NCI-H524 treated with DMSO at 0.1 percent for 48 hours (cell line): Measurements from ENCODE around the gene STAT3.
A peak's percentile ranks its signal among the peaks of the same experiment; 100 is the strongest.
"Not testable (repeated sequence)": the region's sequence is repeated elsewhere in the genome, so short reads cannot be mapped to it uniquely, and the experiment has no call there.

Experiments used
- DNase-seq: peaks from one replicate; lab custom pipeline; 2025; lab: John Stamatoyannopoulos, UW

The STAT3 gene

DNA sequence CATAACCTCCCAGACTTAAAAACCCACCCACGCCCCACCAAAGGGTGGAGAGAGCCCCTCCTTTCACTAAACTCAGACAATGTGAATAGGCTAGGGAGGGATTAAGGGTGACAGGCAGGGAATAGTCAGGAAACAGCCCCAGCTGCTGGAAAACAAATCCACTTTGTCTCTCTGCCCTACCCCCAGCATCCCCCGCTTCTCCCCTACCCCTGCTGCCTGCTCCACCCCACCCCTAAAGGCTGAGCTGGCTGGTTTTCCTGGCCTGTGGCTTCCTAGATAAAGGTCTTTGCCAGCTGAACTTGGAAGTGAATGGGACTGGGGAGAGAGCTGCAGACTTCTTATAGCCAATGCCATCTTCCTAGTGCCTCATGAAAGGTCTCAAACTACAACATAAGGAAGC, 19.8 kb upstream of the STAT3 start:
- no peak for DNase-seq

DNA sequence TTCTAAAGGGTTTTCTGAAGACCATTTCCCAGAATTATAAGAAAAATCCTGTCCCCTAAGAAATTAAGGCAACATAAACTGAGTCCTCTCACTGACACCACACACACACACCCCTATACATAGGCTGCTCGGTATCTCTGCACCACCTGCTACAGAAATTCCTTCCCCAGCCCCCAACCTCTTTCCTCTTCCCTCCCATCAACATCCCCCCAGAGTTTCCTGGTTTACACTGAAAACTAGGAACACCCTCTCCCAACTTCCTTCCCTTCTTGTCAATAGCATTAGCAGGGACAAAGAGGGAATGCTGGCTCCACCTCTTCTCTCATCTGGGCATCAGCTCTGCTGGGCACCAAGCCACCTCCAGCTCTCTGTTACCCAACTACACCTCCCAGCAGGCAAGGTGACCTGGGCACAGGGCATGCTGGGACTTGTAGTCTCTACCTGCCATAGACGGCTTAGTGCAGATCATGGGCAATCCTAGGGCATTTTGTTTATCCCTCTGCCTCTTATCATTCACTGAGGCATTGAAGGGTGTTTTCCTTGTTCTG, 19.1 kb upstream of the STAT3 start:
- DNase-seq: peak; percentile 27

DNA sequence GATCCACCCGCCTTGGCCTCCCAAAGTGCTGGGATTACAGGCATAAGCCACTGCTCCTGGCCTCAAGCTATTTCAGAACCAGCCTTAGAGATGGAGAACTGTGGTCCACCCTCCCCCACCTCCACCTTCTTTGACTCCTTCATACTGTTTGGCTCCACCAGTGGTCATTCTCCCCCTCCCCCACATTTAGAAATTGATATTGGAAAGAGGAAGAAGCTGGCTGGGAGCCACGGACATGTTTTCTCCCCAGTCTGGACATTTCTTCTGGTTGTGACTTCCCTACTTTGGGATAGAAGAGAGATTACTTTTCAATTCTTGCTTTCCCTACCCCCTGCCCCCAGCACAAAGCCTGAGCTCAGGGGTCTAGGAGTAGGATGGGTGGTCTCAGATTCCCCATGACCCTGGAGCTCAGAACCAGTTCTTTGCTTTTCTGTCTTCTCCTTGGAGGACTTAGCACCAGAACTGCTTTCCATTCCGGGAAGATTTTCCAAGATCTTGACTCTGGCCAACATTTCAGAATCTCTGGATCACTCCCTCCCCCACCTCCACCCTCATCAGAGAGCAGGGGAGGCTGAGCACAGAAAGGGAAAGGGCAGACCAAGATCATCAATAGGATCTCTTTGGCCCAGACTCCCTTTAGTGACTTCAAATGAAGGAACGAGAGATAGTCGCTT, 18.5 kb upstream of the STAT3 start:
- no peak for DNase-seq

DNA sequence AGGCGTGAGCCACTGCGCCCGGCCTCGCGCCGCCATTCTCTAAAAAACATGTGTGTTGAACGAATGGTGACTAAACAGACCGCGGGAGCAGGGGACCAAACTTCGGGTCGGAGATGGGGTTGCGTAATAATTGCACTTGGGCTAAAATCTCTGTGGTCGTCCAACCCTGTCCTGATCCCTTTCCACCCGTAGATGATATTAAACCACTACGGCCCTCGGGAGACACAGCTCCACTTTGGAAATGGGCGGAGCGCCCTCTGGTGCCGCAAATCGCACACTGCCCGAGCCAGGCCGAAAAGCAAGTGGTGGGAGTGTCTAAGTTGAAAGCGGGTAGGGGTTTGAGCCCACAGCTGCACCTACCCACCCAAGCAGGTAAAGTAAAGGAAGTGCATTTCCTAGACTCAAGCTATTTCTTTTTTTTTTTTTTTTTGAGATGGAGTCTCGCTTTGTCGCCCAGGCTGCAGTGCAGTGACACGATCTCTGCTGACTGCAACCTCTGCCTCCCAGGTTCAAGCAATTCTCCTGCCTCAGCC, 17.8 kb upstream of the STAT3 start:
- peak; percentile 38 for DNase-seq

DNA sequence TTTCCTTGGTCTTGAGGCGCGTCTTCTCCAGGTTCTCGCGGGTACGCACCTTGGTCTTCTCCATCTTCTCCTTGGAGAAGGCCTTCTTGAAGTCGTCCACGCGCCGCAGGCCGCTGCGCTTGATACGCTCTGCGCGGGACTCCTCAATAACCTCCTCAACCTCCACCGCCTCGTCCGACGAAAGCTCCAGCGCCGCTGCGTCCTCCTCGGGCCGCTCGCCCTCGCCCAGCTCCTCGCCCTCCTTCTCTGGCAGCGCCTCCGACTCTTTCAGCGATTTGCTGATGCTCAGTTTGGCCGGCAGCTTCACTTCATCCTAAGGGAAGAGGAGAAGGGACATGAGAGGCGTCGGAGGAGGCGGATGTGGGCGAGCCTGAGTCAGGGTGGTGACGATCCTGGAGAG, 16.8 kb upstream of the STAT3 start:
- DNase-seq: no peak

DNA sequence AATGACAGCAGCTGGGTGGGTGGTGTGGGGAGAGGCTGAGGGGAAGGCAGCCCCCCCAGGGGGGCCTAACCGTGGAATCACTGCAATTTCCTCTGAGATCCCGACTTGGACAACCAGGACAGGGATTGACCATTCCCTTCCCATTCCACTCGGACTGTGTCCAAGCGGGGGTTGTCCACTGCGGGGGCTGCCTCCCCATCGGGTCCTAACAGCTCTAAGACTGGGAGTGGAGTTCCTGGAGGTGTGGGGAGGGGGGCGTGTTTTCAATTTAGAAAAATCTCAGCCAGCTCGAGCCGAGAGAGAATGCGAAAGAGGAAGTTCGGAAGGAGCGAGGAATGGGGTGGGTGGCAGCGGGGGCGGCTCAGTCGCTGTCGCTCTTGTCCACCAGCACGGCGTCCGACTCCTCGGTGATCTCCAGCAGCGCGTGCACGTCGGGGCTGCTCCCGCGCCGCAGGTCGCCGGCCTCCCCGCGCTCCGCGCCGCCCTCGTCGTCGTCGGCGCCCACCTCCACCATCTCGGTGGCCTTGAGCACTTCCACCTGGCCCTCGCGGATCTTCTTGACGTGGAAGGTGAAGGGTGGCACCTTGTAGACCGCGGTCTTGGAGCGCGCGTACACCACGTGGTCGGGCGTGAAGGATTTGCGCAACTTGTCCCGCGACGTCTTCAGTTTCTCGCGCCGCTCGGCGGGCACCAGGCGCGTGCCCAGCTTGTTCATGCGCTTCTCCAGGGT, 16.2 kb upstream of the STAT3 start:
- DNase-seq: no peak

DNA sequence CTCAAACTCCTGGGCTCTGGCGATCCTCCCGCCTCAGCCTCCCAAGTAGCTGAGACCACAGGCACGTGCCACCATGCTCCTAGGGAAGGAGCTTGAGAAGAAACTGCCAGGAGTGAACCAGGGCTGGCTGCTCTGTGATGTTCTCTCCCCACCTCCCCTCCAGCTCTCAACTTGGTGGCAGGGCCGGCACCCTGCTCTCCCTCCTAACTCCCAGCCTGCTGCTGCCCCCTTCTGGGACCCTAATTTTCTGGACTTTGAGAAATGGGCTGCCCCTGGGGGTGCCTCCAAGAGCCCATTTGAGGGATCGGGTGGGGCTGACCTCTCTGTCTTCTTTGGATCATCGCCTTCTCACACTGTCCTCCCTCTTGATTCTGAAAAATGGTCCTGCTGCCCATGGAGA, 14.9 kb upstream of the STAT3 start:
- DNase-seq: peak; percentile 14

DNA sequence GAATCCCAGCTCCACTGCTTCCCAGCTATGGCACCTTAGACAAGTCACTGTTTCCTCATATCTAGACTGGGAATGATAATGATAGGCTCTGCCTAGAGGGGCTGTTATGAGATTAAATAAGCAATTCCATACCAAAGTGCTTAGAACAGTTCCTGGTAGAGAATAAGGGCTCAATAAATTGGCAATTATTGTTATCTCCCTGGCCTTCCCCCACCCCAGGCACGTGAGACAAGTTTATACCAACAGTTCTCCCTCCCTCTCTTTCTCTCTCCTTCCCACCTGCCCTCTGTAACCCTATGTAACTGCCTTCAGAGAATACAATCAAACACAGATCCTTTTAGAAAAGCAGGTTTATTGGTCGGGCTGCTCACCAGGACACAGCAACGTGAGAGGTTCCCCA, 13.9 kb upstream of the STAT3 start:
- no peak for DNase-seq

DNA sequence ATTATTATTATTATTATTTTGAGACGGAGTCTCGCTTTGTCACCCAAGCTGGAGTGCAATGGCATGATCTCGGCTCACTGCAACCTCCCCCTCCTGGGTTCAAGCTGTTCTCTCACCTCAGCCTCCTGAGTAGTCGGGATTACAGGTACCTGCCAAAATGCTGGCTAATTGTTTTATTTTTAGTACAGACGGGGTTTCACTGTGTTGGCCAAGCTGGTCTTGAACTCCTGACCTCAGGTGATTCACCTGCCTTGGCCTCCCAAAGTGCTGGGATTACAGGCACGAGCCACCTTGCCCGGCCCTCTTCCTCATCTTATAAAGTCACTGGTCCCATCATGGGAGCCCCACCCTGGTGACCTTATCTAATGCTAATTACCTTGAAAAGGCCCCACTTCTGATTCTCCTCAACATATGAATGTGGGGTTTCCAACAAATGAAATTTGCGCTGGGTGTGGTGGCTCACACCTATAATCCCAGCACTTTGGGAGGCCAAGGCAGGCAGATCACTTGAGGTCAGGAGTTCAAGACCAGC, 12.7 kb upstream of the STAT3 start:
- DNase-seq: not testable (repeated sequence)

DNA sequence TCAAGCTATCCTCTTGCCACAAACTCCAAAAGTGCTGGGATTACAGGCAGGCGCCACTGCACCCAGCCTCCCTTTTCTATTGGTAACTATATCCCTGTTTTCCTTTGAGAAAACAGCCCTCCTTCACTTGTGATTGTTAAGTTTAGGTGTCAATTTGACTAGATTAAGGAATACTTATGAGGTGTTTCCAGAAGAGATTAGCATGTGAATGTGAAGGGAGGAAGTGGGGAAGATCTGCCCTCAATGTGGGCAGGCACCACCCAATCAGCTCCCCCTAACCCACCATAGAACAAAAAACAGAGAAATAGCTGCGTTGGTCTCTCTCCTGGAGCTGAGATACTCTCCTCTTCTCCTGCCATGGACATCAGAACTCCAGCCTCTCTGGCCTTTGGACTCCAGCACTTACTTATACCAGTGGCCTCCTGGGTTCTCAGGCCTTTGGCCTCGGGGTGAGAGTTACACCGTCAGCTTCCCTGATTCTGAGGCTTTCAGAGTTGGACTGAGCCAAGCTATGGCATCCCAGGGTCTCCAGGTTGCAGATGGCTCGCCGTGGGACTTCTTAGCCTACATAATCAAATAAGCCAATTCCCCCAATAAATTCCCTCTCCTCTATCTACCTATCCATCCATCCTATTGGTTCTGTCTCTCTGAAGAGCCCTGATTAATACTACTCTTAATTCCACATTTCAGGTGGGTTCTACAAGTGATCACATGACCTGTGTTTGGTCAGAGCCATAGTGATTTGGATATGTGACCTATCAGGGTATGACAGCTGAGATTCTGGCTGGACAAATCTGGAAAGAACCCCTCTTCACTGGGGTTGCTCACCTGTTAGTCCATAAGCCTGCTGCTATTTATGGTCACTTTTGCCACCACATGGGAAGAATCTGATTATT, 12.0 kb upstream of the STAT3 start:
- DNase-seq: peak; percentile 33

DNA sequence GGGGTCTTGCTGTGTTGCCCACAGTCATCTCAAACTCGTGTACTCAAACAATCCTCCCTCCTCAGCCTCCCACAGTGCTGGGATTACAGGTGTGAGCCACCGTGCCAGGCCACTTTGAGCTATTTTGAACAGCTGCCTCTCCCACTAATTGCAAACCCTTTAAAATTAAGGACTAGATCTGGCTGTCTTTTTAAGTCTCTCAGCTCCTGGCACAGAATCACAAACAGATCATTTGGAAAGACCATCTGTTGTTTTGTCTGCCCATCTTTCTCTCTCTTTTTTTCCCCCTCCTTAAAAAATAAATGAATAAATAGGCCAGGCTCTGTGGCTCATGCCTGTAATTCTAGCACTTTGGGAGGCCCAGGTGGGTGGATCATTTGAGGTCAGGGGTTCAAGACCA, 10.9 kb upstream of the STAT3 start:
- DNase-seq: peak; percentile 98

DNA sequence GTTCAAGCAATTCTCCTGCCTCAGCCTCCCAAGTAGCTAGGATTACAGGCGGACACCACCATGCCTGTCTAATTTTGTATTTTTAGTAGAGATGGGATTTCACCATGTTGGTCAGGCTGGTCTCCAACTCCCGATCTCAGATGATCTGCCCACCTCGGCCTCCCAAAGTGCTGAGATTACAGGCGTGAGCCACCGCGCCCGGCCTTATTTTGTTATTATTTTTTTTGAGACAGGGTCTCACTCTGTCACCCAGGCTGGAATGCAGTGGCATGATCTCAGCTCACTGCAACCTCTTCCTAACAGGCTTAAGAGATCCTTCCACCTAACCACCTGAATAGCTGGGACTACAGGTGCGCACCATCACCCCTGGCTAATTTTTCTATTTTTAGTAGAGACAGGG, 7.4 kb upstream of the STAT3 start:
- not testable (repeated sequence) for DNase-seq

DNA sequence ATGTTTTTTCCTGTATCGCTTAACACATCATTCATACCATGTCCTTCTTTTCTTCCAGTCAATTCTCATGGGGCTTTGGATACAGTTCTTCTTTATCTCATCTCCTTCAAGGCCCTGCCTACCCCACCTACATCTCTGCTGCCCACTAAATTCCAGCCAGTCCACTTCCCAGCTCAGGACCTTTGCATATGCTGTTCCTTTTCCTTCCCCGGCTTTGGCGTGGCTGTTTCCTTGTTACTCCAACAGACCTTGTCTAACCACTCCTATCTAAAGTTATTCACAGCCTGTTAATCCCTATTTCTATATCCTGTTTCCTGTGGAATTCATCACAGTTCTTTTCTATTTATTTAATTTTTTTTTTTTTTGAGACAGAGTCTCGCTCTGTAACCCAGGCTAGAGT, 6.6 kb upstream of the STAT3 start:
- DNase-seq: no peak

DNA sequence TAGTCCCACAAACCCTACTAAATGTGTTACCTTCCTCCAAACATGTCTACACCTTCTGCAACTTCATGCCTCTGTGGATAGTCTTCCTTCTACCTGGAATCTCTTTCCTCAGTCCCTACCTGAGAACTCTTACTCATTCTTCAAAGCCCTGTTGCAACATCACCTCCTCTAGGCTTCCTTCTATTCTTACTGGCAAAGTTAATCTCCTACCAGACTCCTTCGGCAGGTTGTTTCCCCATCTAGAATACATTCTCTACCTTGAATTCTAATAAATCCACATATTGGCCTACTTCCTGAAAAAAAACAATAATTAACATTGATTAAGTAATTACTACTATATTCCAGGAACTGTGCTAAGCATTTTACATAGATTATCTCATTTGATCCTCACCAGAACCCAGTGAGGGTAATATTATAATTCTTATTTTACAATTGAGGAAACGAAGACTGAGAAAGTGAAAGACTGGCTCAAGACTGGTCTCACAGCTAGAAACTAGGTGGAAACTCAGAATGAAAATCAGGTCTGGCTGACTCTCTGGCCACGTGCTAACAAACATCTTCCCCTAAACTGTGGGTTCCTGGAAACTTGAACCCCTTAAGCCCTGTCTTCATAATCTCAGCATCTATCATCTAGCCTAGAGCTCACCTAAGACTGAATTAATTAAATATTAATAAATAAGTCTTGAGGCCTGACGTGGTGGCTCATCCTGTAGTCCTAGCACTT, 4.6 kb upstream of the STAT3 start:
- no peak for DNase-seq

DNA sequence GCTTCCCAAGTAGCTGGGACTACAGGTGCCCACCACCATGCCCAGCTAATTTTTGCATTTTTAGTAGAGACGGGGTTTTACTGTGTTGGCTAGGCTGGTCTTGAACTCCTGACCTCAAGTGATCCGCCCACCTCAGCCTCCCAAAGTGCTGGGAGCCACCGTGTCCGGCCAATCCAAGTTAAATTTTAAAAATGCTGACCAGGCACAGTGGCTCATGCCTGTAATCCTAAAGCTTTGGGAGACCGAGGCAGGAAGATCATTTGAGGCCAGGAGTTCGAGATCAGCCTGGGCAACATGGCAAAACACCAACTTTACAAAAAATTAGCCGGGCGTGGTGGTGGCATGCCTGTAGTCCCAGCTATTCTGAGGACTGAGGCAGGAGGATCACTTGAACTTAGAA, 3.2 kb upstream of the STAT3 start:
- DNase-seq: not testable (repeated sequence)

DNA sequence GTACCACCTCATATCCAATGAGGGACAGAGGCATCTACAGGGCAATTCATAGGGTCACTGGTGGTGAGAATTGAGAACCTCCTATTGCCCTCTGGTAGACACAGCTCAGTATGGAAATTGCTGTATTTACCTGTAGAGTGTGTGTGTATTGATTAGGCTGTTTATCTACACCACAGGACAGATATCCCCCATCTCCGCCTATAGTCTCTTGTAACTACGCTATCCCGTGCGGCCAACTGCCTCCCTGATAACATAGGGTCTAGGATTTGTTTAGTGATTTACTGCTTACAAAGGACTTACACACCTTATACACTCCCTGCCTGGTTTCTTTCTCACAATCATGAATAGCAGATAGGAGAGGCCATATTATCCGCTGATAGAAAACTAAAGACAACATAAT, 1.7 kb upstream of the STAT3 start:
- no peak for DNase-seq

DNA sequence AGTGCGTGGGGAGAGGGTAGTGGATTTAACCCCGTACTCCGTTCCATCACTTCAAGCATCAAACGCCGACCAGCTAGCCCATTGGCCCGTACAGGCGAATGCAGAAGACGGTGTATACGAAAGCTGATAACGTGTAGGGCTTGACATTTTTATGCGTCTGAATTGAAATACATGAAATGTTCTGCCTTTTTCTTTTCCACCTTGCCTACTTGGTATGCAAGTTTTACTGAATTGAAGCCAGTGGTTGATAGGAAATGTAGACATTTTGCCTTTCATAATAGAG, 834 bp upstream of the STAT3 start:
- no peak for DNase-seq

DNA sequence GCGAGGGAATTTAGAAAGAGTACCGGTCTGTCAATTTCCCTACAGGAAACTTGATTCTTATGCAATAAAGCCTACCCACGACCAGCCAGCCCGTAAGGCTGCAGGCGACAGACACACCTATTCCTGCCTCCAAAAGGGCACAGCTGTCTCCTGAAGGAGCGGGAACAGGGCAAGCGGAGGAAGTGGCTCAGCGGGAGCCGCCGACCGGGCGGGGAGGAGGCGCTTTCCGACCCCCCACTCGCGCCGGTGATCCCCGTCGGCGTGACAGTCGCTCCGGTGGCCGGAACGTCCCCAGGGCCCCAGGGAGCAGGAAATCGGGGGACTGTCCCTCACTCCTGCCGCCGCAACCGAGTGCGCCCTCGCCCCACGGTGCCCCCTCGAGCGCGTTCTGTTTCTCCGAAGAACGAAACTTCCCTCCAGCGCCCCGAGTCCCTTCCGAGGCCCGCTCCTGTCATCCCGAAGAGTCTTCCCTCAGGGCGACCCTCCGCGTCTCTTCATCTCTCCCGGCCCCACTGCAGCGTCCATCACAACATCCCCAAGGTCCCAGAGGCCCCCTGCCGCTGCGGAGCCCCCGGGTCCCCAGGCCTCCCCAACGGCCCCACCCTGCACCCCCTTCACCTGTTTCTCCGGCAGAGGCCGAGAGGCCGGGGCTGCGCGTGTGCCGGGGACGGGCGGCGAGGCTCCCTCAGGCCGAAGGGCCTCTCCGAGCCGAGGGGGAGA, 421 bp downstream of the STAT3 start:
- peak; percentile 28 for DNase-seq

DNA sequence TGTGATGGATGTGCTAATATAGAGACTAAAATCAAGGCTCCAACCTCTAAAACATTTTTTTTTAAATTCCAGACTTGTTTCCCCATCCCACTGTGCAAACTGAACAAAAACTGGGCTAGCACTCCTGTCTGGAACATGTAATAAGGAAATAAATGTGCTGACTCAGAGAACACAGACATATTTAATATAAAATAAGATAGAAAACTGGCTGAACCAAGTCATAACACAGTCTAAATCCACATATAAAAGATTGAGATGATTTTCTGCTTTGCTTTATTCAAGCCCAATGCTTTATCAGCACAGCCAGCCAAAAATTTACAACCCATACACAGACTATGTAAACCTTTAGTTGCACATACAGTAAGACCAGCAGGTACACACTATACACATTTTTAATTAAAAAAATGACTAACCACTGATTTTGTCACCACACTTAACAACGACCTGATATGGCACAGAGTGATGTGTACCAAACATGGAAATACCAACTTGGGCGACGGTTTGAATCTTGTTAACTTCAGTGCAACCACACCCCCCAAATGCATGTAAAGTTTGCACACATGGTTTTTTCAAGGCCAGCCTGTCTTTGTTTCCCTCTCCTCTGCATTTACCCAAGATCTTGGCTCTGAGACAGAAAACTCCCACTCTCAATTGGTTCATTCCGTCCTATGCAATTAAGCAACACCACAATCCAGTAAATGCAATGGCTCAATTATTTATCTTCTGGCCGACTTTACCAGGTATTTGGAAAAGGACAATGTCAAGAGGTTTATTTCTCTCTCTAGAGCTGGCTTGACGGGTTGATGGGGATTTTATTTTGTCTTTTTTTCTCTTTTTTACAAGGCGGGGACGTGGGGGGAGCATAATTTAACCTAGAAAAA, 1.2 kb downstream of the STAT3 start:
- no peak for DNase-seq

DNA sequence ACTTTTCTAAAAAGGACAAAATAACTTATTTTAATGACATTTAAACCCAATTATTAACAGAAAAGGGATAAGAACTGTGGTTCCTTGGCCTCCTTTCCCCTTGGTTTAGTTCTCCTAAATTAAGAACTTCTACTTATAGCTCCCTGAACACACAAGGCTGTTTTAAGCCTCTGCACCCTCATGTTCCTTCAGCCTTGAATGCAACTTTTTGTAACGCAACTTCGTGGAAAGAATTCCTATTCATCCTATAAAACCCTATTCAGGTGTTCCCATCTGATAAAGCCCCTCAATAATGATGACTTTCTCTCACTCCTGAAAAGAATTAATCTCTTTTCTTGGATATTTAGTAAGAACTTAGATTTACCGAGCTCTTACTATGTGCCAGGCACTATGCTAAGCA, 6.3 kb downstream of the STAT3 start:
- DNase-seq: no peak
